Measurements from ENCODE around the gene STARD9.

STARD9 gene

DNA sequence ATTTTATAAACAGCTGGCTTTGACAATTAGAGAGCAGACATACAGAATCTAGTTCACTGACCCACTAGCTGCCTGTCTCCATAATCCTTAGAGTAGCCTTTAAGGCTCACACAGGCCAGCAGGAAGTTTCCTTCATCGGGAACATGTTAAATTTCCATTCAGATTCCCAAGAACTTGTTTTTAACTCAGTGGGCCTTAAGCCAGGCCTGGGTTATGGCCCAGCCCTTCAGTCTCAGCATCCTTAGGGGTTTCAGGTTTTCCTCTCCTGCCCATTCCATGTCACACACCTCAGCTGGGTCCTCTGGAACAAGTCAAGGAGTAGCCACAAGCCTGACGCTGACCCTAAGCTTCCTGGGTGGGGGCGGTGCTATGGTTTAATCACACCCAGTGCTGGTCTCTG is 146.5 kb downstream of the STARD9 start:
- Histone ChIP-seq H3K9me3 (ENCODE audit: insufficient read depth, low read depth, low read length) (no peaks in the 10 kb centered on the region), H3K4me2 (ENCODE audit: low read length) (no peak overlapping the region), H3K36me3 (ENCODE audit: control insufficient read depth in 1 of 2, insufficient read depth in 2 of 2, low read length in 2 of 2) (peaks cover 28 to 38% of the 10 kb centered on the region in 2 experiments), H2AK5ac (ENCODE audit: low read length) (no peak overlapping the region), H3K79me2 (ENCODE audit: control insufficient read depth, insufficient read depth, low read length, poor library complexity) (no peaks in the 10 kb centered on the region), H3K27me3 (ENCODE audit: insufficient read depth, low read length) (no peaks in the 10 kb centered on the region), H3K79me1 (ENCODE audit: low read length) (no peaks in the 10 kb centered on the region), H4K91ac (ENCODE audit: low read depth, low read length) (no peak overlapping the region), H2AFZ (ENCODE audit: insufficient read depth, low read length, poor library complexity) (no peak overlapping the region), H2BK5ac (ENCODE audit: low read depth, low read length, poor library complexity) (no peak overlapping the region), H4K8ac (ENCODE audit: low read depth, low read length) (no peak overlapping the region), H3K4me1 (ENCODE audit: control insufficient read depth in 1 of 2, insufficient read depth in 2 of 2, low read length in 2 of 2) (no peaks in the 10 kb centered on the region), H3K23ac (ENCODE audit: low read length) (no peak overlapping the region), H4K12ac (ENCODE audit: low read depth, low read length) (no peak overlapping the region), H2BK120ac (ENCODE audit: insufficient read depth, low read length, poor library complexity) (no peak overlapping the region), H3K14ac (ENCODE audit: low read length) (no peak overlapping the region), H3K4me3 (ENCODE audit: low read depth, low read length) (no peak overlapping the region), H2BK12ac (ENCODE audit: low read length) (no peak overlapping the region), H3K18ac (ENCODE audit: low read length) (no peak overlapping the region), H3K4ac (ENCODE audit: low read depth, low read length) (no peak overlapping the region), H3K9ac (ENCODE audit: low read length) (no peak overlapping the region), H3K27ac (ENCODE audit: low read depth, low read length) (no peak overlapping the region)
- WGBS (ENCODE audit: extremely low coverage, insufficient coverage, insufficient read length): no CpG with 5 or more reads among the region's 3 CpGs
- DNase-seq: no peak

DNA sequence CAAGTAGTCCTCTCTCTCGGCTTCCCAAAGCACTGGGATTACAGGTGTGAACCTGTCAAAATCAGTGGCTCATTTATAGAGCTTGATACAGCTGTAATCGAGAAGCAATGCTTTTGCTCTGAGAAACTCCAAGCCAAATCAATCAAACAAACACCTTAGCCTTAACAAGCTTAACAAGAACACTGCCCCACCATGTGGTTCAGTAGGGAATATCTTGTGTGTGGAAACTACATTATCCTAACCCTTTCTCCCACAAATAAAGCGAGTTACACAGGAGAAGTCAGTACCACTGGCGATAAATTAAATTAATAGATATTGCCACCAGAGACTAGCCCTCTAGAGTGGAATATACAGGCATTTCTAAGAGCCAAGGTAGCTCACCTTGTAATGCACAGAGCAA is 147.7 kb downstream of the STARD9 start:
- H3K4me2 ChIP-seq (ENCODE audit: low read length): no peak overlapping the region
- no peak overlapping the region for H3K27ac ChIP-seq (ENCODE audit: low read depth, low read length)
- H4K91ac ChIP-seq (ENCODE audit: low read depth, low read length): no peak overlapping the region
- no peak overlapping the region for H2BK5ac ChIP-seq (ENCODE audit: low read depth, low read length, poor library complexity)
- H4K12ac ChIP-seq (ENCODE audit: low read depth, low read length): no peak overlapping the region
- DNase-seq: no peak
- WGBS (ENCODE audit: extremely low coverage, insufficient coverage, insufficient read length): no CpG with 5 or more reads among the region's 4 CpGs
- H3K79me2 ChIP-seq (ENCODE audit: control insufficient read depth, insufficient read depth, low read length, poor library complexity): no peaks in the 10 kb centered on the region
- no peak overlapping the region for H3K4ac ChIP-seq (ENCODE audit: low read depth, low read length)
- H3K9ac ChIP-seq (ENCODE audit: low read length): no peak overlapping the region
- H3K79me1 ChIP-seq (ENCODE audit: low read length): no peaks in the 10 kb centered on the region
- H2BK120ac ChIP-seq (ENCODE audit: insufficient read depth, low read length, poor library complexity): no peak overlapping the region
- no peak overlapping the region for H3K4me3 ChIP-seq (ENCODE audit: low read depth, low read length)
- H3K9me3 ChIP-seq (ENCODE audit: insufficient read depth, low read depth, low read length): no peaks in the 10 kb centered on the region
- no peak overlapping the region for H3K14ac ChIP-seq (ENCODE audit: low read length)
- H2AK5ac ChIP-seq (ENCODE audit: low read length): no peak overlapping the region
- no peak overlapping the region for H3K18ac ChIP-seq (ENCODE audit: low read length)
- H3K23ac ChIP-seq (ENCODE audit: low read length): no peak overlapping the region
- H4K8ac ChIP-seq (ENCODE audit: low read depth, low read length): no peak overlapping the region
- H2BK12ac ChIP-seq (ENCODE audit: low read length): no peak overlapping the region
- H3K27me3 ChIP-seq (ENCODE audit: insufficient read depth, low read length): no peaks in the 10 kb centered on the region
- H3K4me1 ChIP-seq (ENCODE audit: control insufficient read depth in 1 of 2, insufficient read depth in 2 of 2, low read length in 2 of 2): no peaks in the 10 kb centered on the region
- peaks cover 35 to 47% of the 10 kb centered on the region in 2 experiments for H3K36me3 ChIP-seq (ENCODE audit: control insufficient read depth in 1 of 2, insufficient read depth in 2 of 2, low read length in 2 of 2)
- no peak overlapping the region for H2AFZ ChIP-seq (ENCODE audit: insufficient read depth, low read length, poor library complexity)

DNA sequence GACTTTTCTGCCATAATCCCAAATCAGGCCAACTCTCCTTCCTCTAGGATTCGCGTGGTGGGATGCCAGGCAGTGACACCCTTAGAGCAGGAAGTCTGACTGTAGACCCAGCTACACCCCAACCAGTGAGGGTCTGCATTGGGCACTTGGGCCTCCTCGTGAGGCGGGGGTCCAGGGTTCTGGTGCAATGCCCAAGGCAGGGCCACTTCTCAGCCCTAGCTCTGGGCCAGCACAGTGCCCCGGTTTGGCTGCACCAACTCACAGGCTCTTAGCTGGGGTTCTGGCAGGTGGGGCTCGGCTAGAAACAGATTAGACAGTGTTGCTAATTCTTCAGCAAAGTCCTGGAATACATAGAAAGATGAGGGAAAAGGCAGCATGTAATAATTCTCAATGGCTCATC is 148.9 kb downstream of the STARD9 start:
- Histone ChIP-seq H3K4me3 (ENCODE audit: low read depth, low read length) (no peak overlapping the region), H3K18ac (ENCODE audit: low read length) (no peak overlapping the region), H2BK12ac (ENCODE audit: low read length) (no peak overlapping the region), H3K4me2 (ENCODE audit: low read length) (no peak overlapping the region), H3K36me3 (ENCODE audit: control insufficient read depth in 1 of 2, insufficient read depth in 2 of 2, low read length in 2 of 2) (peaks cover 46 to 59% of the 10 kb centered on the region in 2 experiments), H3K9me3 (ENCODE audit: insufficient read depth, low read depth, low read length) (no peaks in the 10 kb centered on the region), H3K27ac (ENCODE audit: low read depth, low read length) (no peak overlapping the region), H3K79me2 (ENCODE audit: control insufficient read depth, insufficient read depth, low read length, poor library complexity) (no peaks in the 10 kb centered on the region), H3K4ac (ENCODE audit: low read depth, low read length) (no peak overlapping the region), H4K12ac (ENCODE audit: low read depth, low read length) (no peak overlapping the region), H2AFZ (ENCODE audit: insufficient read depth, low read length, poor library complexity) (no peak overlapping the region), H3K23ac (ENCODE audit: low read length) (no peak overlapping the region), H3K79me1 (ENCODE audit: low read length) (no peaks in the 10 kb centered on the region), H3K9ac (ENCODE audit: low read length) (no peak overlapping the region), H3K14ac (ENCODE audit: low read length) (no peak overlapping the region), H2BK120ac (ENCODE audit: insufficient read depth, low read length, poor library complexity) (no peak overlapping the region), H3K4me1 (ENCODE audit: control insufficient read depth in 1 of 2, insufficient read depth in 2 of 2, low read length in 2 of 2) (no peaks in the 10 kb centered on the region), H4K8ac (ENCODE audit: low read depth, low read length) (no peak overlapping the region), H2BK5ac (ENCODE audit: low read depth, low read length, poor library complexity) (no peak overlapping the region), H4K91ac (ENCODE audit: low read depth, low read length) (no peak overlapping the region), H3K27me3 (ENCODE audit: insufficient read depth, low read length) (no peaks in the 10 kb centered on the region), H2AK5ac (ENCODE audit: low read length) (no peak overlapping the region)
- WGBS (ENCODE audit: extremely low coverage, insufficient coverage, insufficient read length): no CpG with 5 or more reads among the region's 6 CpGs
- no peak for DNase-seq

DNA sequence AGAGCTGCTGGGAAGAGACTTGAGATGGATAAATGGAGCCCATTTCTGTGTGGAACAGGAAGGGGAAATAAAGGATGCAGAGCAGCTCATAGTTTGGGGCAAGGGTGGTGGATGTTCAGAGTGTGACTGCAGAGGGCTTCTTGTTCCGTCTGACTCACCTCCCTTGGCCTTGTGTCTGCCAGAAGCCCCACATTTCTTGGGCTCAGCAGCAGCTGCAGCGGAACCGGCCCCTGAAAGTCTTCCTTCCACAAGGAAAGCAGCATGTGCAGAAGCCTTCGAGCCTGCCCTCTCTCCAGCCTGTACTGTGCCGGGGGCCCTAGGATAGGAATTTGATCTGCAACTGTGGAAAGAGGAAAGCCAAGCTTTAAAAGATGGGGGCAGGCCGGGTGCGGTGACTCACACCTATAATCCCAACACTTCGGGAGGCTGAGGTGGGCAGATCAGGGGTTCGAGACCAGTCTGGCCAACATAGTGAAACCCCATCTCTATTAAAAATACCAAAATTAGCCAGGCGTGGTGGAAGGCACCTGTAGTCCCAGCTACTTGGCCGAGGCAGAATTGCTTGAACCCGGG is 150.0 kb downstream of the STARD9 start:
- no peaks in the 10 kb centered on the region for H3K79me2 ChIP-seq (ENCODE audit: control insufficient read depth, insufficient read depth, low read length, poor library complexity)

More for the DNA sequence above, 150.0 kb downstream of the STARD9 start:
- Histone ChIP-seq H3K4me3 (ENCODE audit: low read depth, low read length) (no peak overlapping the region), H2BK5ac (ENCODE audit: low read depth, low read length, poor library complexity) (no peak overlapping the region), H3K14ac (ENCODE audit: low read length) (no peak overlapping the region), H3K36me3 (ENCODE audit: control insufficient read depth in 1 of 2, insufficient read depth in 2 of 2, low read length in 2 of 2) (peaks cover 51 to 70% of the 10 kb centered on the region in 2 experiments), H2AK5ac (ENCODE audit: low read length) (no peak overlapping the region), H3K79me1 (ENCODE audit: low read length) (no peaks in the 10 kb centered on the region), H3K4me2 (ENCODE audit: low read length) (no peak overlapping the region), H3K4ac (ENCODE audit: low read depth, low read length) (no peak overlapping the region), H2BK12ac (ENCODE audit: low read length) (no peak overlapping the region), H3K9ac (ENCODE audit: low read length) (no peak overlapping the region), H4K8ac (ENCODE audit: low read depth, low read length) (no peak overlapping the region), H4K12ac (ENCODE audit: low read depth, low read length) (no peak overlapping the region), H3K9me3 (ENCODE audit: insufficient read depth, low read depth, low read length) (no peaks in the 10 kb centered on the region), H3K18ac (ENCODE audit: low read length) (no peak overlapping the region), H3K23ac (ENCODE audit: low read length) (no peak overlapping the region), H2BK120ac (ENCODE audit: insufficient read depth, low read length, poor library complexity) (no peak overlapping the region), H4K91ac (ENCODE audit: low read depth, low read length) (no peak overlapping the region), H3K4me1 (ENCODE audit: control insufficient read depth in 1 of 2, insufficient read depth in 2 of 2, low read length in 2 of 2) (no peaks in the 10 kb centered on the region), H3K27ac (ENCODE audit: low read depth, low read length) (no peak overlapping the region), H3K27me3 (ENCODE audit: insufficient read depth, low read length) (no peaks in the 10 kb centered on the region), H2AFZ (ENCODE audit: insufficient read depth, low read length, poor library complexity) (no peak overlapping the region)
- WGBS (ENCODE audit: extremely low coverage, insufficient coverage, insufficient read length): no CpG with 5 or more reads among the region's 12 CpGs
- no peak for DNase-seq
